ENCODE data around the gene TLCD2. TPM values are rescaled to one million over a fixed set of nuclear protein-coding genes. Genes with fewer than 3 reads are reported as not detected.
A peak's percentile ranks its signal among the peaks of the same experiment; 100 is the strongest.

Gene TLCD2
- total and polyA plus RNA-seq, 9 of the 15 experiments (the other 6 are each of a cell fraction or from before 2014, with no cell fraction given), result 0.10 to 0.89 (median 0.58) TPM

GRCh38 chr17:1724351-1724868, 14.2 kb upstream of the TLCD2 start, which contains the start of gene WDR81 (continued):
- TF ChIP-seq ZNF274 (IDR thresholded peaks at IDR 0.05; ENCODE audit: borderline replicate concordance, low read depth, low read length) (no peak), ZNF41 (CRISPR knock-in tag; conservative IDR thresholded peaks at IDR 0.05) (no peak), RNF2 (IDR thresholded peaks at IDR 0.05) (no peak), ZNF354B (CRISPR knock-in tag; IDR thresholded peaks at IDR 0.05) (no peak), HMBOX1 (IDR thresholded peaks at IDR 0.05) (no peak), SP2 (IDR thresholded peaks at IDR 0.05; ENCODE audit: extremely low read depth, low read depth, low read length, poor library complexity, severe bottlenecking) (no peak), ELF2 (CRISPR knock-in tag; IDR thresholded peaks at IDR 0.05) (peak; percentile 64; the same call in 1 of the 2 replicates), MYC (IDR thresholded peaks at IDR 0.05; ENCODE audit: low read depth, low read length) (peak; percentile 90), MYC (CRISPR knock-in tag; IDR thresholded peaks at IDR 0.05; ENCODE audit: borderline replicate concordance, low read depth) (peak; percentile 19; the same call in 1 of the 2 replicates), CHD2 (IDR thresholded peaks at IDR 0.05; ENCODE audit: low read depth, low read length) (no peak), CC2D1A (IDR thresholded peaks at IDR 0.05) (no peak), TCF3 (CRISPR knock-in tag; IDR thresholded peaks at IDR 0.05) (no peak), CTBP1 (IDR thresholded peaks at IDR 0.05; ENCODE audit: borderline replicate concordance) (no peak), RAD21 (CRISPR knock-in tag; conservative IDR thresholded peaks at IDR 0.05 in 1 of 2, IDR thresholded peaks at IDR 0.05 in 1 of 2) (no peak), E2F6 (IDR thresholded peaks at IDR 0.05; ENCODE audit: borderline replicate concordance in 1 of 2, extremely low read depth in 1 of 2, insufficient read depth in 1 of 2, insufficient read length in 1 of 2, low read depth in 1 of 2, low read length in 1 of 2, poor library complexity in 1 of 2, severe bottlenecking in 1 of 2) (peak; percentile 86 to 98), ZNF3 (CRISPR knock-in tag; IDR thresholded peaks at IDR 0.05) (no peak), C11orf30 (IDR thresholded peaks at IDR 0.05; ENCODE audit: low read depth) (peak; percentile 38; the same call in 1 of the 2 replicates), BHLHE40 (IDR thresholded peaks at IDR 0.05; ENCODE audit: low read length) (peak; percentile 91), ZNF174 (CRISPR knock-in tag; IDR thresholded peaks at IDR 0.05) (no peak), TGIF2 (CRISPR knock-in tag; IDR thresholded peaks at IDR 0.05) (no peak), HOXB6 (CRISPR knock-in tag; IDR thresholded peaks at IDR 0.05; ENCODE audit: borderline replicate concordance) (no peak), RAD51 (IDR thresholded peaks at IDR 0.05; ENCODE audit: borderline replicate concordance, low read depth) (peak; percentile 97), ZFP36 (IDR thresholded peaks at IDR 0.05; ENCODE audit: low read depth, low read length, partially characterized antibody) (no peak), GABPB2 (CRISPR knock-in tag; conservative IDR thresholded peaks at IDR 0.05) (no peak)
